ENCODE results near the gene SLC27A5.
"Not testable (repeated sequence)": the region's sequence is repeated elsewhere in the genome, so short reads cannot be mapped to it uniquely, and the experiment has no call there.

Gene SLC27A5

DNA sequence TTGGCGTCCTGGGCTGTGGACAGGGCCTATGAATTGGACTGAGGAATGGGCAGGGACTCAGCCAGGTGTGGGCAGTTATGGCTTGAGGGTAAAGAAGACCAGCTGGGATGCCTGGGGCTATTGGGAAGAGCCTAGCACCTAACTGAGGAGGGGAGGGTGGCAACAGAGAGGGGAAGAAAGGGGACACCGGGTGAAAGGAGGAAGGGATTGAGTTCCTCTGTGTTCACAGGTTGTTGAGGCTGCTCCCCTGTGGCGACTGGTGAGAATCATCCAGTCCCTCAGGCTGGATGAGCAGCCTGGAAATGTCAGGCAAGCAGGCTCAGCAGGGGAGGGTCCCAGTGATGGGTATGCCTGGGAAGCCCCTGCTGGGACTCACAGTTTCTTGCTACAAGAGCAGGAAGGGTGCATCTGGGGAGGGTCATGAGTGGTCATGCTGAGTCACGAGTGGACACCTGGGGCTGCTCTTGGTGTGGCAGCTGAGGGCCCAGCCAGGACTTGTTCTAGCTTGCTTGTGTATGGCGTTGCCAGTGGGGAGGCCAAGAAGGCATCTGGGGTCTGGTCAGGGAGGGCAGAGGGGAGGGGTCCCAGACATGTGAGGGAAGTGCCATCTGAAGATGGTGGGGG is 43.5 kb downstream of the SLC27A5 start:
- DNase-seq (ENCODE audit: low read depth) = no peak

DNA sequence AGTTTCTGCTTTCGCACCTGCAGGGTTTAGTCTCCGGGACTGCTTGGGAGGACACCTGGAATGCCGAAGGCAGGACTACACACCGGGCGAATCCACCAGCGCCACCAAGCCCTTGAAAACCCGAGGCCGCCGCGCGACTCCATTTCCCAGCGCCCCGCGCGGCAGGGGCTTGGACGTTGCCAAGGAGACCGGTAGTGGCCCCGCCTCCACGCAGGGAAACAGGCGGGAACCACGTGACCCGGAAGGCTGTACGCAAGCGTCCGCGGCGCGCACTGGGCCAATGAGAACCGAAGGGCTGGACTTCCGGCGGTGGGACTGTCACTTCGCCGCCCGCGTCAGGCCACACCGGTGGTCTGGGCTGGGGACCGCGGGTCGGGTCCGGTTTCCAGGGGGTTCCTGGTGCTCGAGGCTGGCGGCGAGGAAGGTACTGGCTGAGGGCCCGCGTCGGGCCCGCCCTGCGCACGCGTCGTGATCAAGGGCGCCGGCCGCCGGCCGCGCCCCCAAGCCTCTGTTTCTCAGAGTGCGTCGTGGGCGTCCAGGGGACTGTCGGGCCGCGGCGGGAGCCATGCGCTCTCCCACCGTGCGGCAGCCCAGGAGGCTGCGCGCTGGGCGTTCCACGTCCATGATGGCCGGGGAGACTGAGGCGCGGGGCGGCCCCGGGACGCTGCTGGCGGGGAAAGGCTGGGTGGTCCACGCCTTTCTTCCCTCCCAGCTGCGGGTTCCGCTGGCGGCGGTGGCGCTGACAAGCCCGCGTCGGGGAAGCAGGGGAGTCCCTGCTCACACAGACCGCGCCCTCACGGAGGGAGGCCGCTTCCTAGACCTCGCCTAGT is 44.8 kb downstream of the SLC27A5 start, which contains the start of gene ZNF324:
Gene ZNF324 (plus strand): TSS at position 321 of the 830 bp plus-strand sequence. CDS start 2,106 bp downstream, outside the sequence.
- DNase-seq (ENCODE audit: low read depth) = peak; percentile 98

GRCh38 chr19:58466089-58466759 is 45.6 kb downstream of the SLC27A5 start:
- DNase-seq (ENCODE audit: low read depth) = no peak

DNA sequence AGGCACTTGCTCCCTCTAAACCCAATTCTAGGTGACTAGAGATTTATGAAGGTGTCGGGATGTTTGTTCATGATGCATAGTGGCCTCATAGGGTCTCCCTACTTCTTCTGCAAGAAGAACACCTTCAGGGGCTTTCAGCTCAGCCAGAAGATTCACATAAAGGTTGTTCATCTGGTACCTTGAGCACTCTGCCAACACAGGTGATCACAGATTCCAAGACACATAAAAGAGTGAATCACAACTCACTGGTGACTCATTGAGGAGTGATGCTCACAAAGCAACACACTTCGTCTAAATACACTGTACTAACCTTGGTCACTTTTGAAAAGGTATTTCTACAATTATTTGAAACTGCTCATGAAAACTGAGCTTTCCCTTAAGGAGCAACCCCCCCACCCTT is 51.8 kb downstream of the SLC27A5 start:
- DNase-seq (ENCODE audit: low read depth) = no peak

DNA sequence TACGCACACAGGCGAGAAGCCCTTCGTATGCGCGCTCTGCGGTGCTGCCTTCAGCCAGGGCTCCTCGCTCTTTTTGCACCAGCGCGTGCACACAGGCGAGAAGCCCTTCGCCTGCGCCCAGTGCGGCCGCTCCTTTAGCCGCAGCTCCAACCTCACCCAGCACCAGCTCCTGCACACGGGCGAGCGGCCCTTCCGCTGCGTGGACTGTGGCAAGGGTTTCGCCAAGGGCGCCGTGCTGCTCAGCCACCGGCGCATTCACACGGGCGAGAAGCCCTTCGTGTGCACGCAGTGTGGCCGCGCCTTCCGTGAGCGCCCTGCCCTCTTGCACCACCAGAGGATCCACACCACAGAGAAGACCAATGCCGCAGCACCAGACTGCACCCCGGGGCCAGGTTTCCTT is 55.7 kb downstream of the SLC27A5 start:
- DNase-seq (ENCODE audit: low read depth) = no peak

DNA sequence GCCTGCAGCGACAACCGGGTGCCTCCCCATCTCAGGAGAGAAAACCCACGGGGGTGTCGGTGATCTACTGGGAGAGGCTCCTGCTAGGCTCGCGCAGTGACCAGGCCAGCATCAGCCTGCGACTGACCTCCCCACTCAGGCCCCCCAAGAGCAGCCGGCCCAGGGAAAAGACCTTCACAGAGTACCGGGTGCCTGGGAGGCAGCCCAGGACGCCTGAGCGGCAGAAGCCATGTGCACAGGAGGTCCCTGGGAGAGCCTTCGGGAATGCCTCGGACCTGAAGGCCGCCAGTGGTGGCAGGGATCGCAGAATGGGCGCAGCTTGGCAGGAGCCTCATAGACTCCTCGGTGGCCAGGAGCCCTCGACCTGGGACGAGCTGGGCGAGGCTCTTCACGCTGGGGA is 56.5 kb downstream of the SLC27A5 start:
- no peak for DNase-seq (ENCODE audit: low read depth)

GRCh38 chr19:58453743-58454142 is 58.0 kb downstream of the SLC27A5 start:
- DNase-seq (ENCODE audit: low read depth) = no peak

GRCh38 chr19:58451358-58452101 is 60.3 kb downstream of the SLC27A5 start, which contains the start of gene ZNF324B:
Gene ZNF324B (plus strand): TSS chr19:58451622. CDS start chr19:58453702, 2,080 bp downstream.
- peak; percentile 94 for DNase-seq (ENCODE audit: low read depth)

DNA sequence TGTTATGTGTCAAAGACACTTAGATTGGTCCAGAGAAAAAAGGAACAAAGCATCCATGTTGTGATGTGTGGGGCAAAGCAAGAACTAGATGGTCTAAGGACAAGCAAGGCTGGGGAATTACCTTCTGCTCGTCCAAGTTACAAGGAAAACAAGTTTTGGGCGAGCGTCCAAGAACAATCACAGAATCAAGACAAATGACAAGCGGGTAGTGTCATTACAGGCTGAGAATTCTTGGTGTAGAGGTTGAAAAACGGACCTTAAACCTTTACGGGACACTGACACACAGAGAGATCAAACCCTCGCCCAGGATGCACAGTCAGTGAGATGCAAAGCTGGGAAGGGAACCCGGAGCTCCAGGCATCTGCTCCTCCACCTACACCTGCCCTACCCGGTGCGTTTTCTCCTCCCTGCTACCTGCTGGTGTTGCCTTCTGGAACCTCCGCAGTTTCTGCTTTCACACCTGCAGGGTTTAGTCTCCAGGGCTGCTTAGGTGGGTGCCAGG is 60.9 kb downstream of the SLC27A5 start:
- no peak for DNase-seq (ENCODE audit: low read depth)

DNA sequence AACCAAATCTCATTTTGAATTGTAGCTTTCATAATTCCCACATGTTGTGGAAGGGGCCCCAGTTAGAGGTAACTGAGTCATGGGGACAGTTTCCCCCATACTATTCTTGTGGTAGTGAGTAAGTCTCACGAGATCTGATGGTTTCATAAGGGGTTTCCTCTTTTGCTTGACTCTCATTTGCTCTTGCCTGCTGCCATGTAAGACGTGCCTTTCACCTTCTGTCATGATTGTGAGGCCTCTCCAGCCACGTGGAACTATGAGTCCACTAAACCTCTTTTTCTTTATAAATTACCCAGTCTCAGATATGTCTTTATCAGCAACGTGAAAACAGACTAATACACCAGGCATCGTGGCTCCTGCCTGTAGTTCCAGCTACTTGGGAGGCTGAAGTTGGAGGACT is 61.8 kb downstream of the SLC27A5 start:
- DNase-seq (ENCODE audit: low read depth) = not testable (repeated sequence)

- DNase-seq (ENCODE audit: low read depth) = not testable (repeated sequence)
Observed at GRCh38 chr19:58448860-58449259, 62.9 kb downstream of the SLC27A5 start.

All from activated T-cell treated with anti-CD3 and anti-CD28 coated beads for 48 hours (primary cell).